Esophagus squamous epithelium (tissue), 4 donors: ENCODE data around the gene ATPAF2.

Experiments used
- CTCF ChIP-seq, 6 experiments: fragments of 450-650 bp in 4 of 6; fragments of 200-600 bp in 2 of 6; sonication (generic) in 2 of 6; IDR thresholded peaks; one replicate each; pipeline ENCODE4 v1.5.1; 2016 to 2019; ENCODE audit warnings: antibody characterized with exemption in 6 of 6, mild to moderate bottlenecking in 4 of 6, moderate library complexity in 4 of 6
- POLR2A ChIP-seq, 4 donors: fragments of 450-650 bp; IDR thresholded peaks; one replicate each; pipeline ENCODE4 v1.6.1; 2017; ENCODE audit warnings: antibody characterized with exemption in 4 of 4, mild to moderate bottlenecking in 4 of 4, moderate library complexity in 3 of 4

GRCh38 chr17:18018411-18018921 lies 20.5 kb downstream of the ATPAF2 start:
- TF ChIP-seq CTCF (IDR thresholded peaks at IDR 0.05) (no peak), POLR2A (IDR thresholded peaks at IDR 0.05) (no peak)
